GM06990 (cell line): ENCODE data around the gene ERC2.

ENCODE experiments used
- DNase-seq: peaks from one replicate; pipeline ENCODE4 v3.0.0-alpha.2; 2011; ENCODE audit not compliant: insufficient read length; ENCODE audit errors: extremely low read depth
- H3K27me3 ChIP-seq: replicated peaks from 2 replicates; pipeline ENCODE4 v1.6.0; 2011; ENCODE audit warnings: low read length; ENCODE audit not compliant: control insufficient read depth, insufficient read depth
- H3K36me3 ChIP-seq: 2 replicates; pipeline ENCODE4 v1.5.1; 2011; ENCODE audit warnings: low read length; ENCODE audit not compliant: control insufficient read depth, insufficient read depth
- H3K4me3 ChIP-seq: replicated peaks from 2 replicates; pipeline ENCODE4 v1.5.1; 2011; ENCODE audit warnings: low read depth, mild to moderate bottlenecking, control low read depth, low read length
- TF ChIP-seq, protein P1 (sequence below): IDR thresholded peaks from 2 replicates; pipeline ENCODE4 v1.5.1; 2011; ENCODE audit warnings: low read length, control low read depth, mild to moderate bottlenecking, inconsistent platforms; ENCODE audit not compliant: insufficient read depth, poor library complexity, severe bottlenecking

Gene ERC2

DNA sequence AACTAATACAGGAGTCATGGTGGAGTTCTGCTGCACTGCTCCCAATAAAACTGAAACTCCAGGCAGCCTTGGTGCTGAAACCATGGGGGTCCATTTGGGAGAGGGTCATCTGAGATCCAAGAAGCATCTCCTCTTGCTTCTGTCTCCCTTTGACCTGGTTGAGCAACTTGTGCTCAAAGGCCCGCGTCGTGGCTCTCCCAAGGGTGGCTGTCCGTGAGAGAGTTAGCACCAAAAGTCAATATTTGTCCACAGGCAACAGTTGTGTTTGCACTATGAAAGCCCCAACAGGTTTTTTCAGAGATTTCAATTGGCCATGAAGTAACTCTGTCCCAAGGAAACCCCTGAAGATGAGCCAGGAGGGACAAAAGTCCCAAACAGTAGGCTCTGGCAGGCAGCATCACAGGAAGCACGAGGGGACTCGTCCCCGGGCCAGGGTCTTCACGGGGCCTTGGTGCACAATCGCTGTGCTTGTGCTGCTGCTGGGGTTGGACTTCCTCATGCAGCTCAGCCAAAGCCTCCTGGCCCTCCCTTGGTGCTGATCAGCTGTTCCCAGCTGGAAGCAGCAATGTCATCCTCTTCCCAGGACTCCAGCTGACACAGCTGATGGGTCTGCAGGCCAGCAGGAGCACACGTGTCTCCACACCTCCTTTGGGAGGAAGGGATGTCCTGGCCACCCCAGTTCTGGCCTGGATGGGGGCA is 941.8 kb downstream of the ERC2 start:
- Histone ChIP-seq H3K27me3 (no peaks in the 10 kb centered on the region), H3K4me3 (no peak overlapping the region), H3K36me3 (no peaks in the 10 kb centered on the region)
- TF ChIP-seq, protein P1, sequence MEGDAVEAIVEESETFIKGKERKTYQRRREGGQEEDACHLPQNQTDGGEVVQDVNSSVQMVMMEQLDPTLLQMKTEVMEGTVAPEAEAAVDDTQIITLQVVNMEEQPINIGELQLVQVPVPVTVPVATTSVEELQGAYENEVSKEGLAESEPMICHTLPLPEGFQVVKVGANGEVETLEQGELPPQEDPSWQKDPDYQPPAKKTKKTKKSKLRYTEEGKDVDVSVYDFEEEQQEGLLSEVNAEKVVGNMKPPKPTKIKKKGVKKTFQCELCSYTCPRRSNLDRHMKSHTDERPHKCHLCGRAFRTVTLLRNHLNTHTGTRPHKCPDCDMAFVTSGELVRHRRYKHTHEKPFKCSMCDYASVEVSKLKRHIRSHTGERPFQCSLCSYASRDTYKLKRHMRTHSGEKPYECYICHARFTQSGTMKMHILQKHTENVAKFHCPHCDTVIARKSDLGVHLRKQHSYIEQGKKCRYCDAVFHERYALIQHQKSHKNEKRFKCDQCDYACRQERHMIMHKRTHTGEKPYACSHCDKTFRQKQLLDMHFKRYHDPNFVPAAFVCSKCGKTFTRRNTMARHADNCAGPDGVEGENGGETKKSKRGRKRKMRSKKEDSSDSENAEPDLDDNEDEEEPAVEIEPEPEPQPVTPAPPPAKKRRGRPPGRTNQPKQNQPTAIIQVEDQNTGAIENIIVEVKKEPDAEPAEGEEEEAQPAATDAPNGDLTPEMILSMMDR: no peak
- DNase-seq: no peak

GRCh38 chr3:55525436-55525835 is 942.8 kb downstream of the ERC2 start:
- Histone ChIP-seq H3K4me3 (no peak overlapping the region), H3K27me3 (no peaks in the 10 kb centered on the region), H3K36me3 (no peaks in the 10 kb centered on the region)
- TF ChIP-seq, protein P1: no peak
- DNase-seq: no peak

- Histone ChIP-seq H3K27me3 (no peaks in the 10 kb centered on the region), H3K36me3 (no peaks in the 10 kb centered on the region), H3K4me3 (no peak overlapping the region)
- TF ChIP-seq, protein P1: no peak
- DNase-seq: no peak
Observed at GRCh38 chr3:55524565-55525244, 943.6 kb downstream of the ERC2 start.

GRCh38 chr3:55523471-55523870 is 944.8 kb downstream of the ERC2 start:
- DNase-seq: no peak
- Histone ChIP-seq H3K27me3 (no peaks in the 10 kb centered on the region), H3K4me3 (no peak overlapping the region), H3K36me3 (no peaks in the 10 kb centered on the region)
- TF ChIP-seq, protein P1: no peak

DNA sequence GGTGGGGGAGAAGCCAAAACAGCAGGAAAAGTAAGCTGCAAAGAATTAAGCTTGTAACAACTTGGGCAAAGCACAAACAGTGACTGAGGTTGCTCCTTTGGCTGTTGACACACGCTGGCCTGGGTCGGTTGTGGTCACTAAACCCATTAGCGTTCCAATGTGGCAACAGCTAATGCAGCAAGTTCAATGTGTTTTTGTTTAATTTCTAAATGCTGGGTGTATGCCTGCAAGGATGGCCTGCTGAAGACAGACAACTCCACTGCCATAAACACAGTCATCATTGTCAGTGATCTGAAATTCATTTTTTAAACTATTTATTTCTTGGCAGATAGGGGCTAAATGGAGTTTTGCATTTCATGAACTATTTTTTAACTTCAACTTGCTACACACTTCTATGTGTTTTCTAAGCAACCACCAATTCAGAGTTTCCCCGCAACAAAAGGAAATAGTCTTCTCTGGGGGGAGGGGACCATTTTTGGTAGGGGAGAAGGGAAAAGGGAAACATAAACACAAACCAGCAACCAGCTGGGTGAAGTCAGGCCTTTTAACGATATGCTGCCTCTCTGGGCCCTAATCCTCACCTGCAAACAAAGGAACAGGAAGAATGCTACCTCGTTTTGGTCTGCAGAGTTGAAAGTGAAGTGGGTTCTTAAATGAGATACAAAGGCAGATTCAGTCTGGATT is 946.4 kb downstream of the ERC2 start:
- TF ChIP-seq, protein P1: no peak
- Histone ChIP-seq H3K36me3 (no peaks in the 10 kb centered on the region), H3K4me3 (no peak overlapping the region), H3K27me3 (no peaks in the 10 kb centered on the region)
- no peak for DNase-seq
